ENCODE measurements around the gene MOK.

The MOK gene

DNA sequence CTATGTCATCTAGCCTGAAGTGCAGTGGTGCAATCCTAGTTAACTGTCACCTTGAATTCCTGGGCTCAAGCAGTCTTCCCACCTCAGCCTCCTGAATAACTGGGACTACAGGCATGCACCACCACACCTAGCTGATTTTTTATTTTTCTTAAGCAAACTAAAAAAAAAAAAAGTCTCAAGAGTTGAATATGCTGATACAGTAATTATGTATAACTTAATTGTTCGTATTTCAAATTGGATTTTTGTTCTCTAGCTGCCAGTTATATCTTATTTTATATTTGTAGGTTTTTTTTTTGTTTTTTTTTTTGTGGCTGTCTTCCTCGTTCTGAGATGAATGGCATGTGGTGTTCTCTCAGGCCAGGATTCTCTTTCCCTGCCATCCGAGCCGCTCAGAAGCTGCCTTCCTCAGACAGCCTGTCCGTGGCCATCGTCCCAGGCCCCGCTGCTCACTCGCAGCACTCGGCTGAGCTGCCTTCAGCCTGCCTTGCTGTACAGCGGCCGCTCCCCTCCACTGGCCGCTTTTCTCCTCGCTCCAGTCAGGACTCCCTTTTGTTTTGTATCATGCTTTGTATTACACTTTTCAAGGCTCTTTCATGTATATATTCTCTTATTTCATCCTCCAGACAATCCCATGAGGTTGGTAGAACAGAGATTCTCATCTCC, 112.0 kb downstream of the MOK start:
- TF ChIP-seq JUND (IDR thresholded peaks at IDR 0.05; ENCODE audit: low read depth): no peak
- no peak for DNase-seq (ENCODE audit: low read depth in 1 of 2, low spot score in 1 of 2)
- in situ Hi-C loops (cut with HindIII; ENCODE audit: low pct_unique_long_range_greater_than_20kb, low sequenced_read_pairs): no loop called here

DNA sequence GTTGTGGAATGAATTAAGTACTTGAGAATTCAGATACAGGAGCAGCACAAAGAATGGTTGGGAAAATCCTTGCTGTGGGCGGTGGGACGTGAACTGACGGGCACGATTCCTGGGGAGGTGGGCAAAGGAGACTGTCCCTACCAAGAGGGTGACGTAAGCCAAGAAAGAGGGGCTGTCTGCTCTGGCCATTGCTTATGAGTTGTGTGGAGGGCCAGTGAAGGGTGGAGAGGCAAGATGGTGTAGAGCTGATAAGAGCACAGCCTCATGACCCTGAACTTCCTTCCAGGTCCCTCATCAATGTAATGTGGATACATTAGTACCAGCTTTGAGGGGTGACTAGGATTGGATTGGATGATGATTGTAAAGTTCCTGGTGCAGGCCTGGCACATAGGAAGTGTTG, 115.1 kb downstream of the MOK start:
- no peak for DNase-seq (ENCODE audit: low read depth in 1 of 2, low spot score in 1 of 2)
- TF ChIP-seq JUND (IDR thresholded peaks at IDR 0.05; ENCODE audit: low read depth): no peak
- in situ Hi-C loops (cut with HindIII; ENCODE audit: low pct_unique_long_range_greater_than_20kb, low sequenced_read_pairs): no loop called here

DNA sequence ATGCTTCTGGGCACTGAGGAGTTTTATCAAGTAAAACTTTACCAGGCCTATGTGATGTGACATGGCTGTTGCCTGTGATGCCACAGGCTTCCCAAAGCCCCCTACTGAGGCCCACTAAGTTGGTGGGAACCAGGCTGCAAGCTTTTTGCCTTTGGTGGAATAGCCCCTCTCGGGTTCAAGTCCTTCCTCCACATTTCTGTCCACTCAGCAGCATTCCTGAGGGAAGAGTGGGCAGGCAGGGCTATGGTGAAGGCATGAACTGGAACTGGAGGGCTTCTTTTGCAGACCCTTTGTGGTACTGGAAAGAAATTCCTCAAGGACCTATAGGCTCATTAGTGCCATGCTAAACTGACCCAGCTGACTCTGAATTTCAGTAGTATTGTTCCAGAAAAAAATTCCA, 116.8 kb downstream of the MOK start:
- no peak for TF ChIP-seq JUND (IDR thresholded peaks at IDR 0.05; ENCODE audit: low read depth)
- no peak for DNase-seq (ENCODE audit: low read depth in 1 of 2, low spot score in 1 of 2)
- in situ Hi-C loops (cut with HindIII; ENCODE audit: low pct_unique_long_range_greater_than_20kb, low sequenced_read_pairs): no loop called here

DNA sequence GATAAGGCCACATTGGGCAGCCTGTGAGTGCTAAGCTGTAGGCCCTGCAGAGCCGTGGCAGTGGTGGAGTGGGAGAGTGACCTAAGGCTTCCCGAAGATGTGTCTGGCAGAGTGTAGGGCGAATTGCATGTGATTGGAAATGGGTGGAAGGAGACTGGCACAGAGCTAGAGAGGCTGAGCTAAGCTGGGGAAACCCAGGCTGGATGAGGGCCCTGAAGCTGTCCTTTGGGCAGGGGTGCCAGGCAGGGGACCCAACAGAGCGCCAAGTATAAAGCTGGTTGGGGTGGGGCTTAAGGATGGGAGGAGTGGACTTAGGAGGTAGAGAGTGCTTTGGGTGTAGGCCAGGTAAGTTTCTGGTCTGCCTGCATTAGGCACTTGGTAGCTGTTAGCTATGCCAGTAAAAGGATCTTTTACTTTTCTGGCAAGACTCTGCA, 117.4 kb downstream of the MOK start:
- peak; percentile 26 to 44 for DNase-seq (ENCODE audit: low read depth in 1 of 2, low spot score in 1 of 2)
- in situ Hi-C loops (cut with HindIII; ENCODE audit: low pct_unique_long_range_greater_than_20kb, low sequenced_read_pairs): no loop called here
- TF ChIP-seq JUND (IDR thresholded peaks at IDR 0.05; ENCODE audit: low read depth): no peak

DNA sequence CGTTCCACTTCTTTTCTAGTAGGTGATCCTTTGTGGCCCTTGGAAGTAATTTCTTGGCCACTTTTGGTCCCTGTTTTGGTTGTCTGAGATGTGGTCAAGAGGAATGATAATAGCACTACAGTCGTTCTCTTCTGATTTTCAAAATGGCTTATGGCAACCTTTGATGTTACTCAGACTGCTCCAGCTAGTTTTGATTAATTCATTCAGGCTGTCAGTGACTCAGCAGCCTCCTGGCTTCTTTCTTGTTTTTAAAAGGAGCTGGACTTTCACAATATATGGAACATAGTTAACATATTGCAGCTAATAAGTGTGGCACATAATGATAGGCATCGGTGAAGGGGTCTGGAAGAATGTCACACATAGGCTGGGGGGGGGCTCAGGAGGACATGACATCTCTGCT, 117.9 kb downstream of the MOK start:
- in situ Hi-C loops (cut with HindIII; ENCODE audit: low pct_unique_long_range_greater_than_20kb, low sequenced_read_pairs): no loop called here
- no peak for TF ChIP-seq JUND (IDR thresholded peaks at IDR 0.05; ENCODE audit: low read depth)
- DNase-seq (ENCODE audit: low read depth in 1 of 2, low spot score in 1 of 2): no peak

DNA sequence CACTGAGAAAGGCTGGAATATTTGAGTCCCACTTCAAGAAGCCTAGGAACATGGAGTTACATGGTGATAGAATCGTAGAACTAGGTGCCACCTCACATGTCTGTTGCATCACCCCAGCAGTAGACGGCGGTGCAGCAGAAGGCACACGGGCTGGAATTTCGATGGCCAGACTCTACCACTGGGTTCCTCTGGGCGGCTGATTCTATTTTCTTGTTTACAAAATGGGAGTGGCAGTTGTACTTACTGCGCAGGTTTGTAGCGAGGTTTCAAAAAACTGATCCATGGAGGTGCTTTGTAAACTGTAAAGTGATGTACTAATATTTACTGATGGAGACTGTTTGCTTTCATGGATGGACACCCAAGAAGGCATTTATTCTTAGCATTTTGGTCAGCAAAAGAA, 119.6 kb downstream of the MOK start:
- TF ChIP-seq JUND (IDR thresholded peaks at IDR 0.05; ENCODE audit: low read depth): no peak
- peak; percentile 60 to 83 for DNase-seq (ENCODE audit: low read depth in 1 of 2, low spot score in 1 of 2)
- in situ Hi-C loops (cut with HindIII; ENCODE audit: low pct_unique_long_range_greater_than_20kb, low sequenced_read_pairs): no loop called here

DNA sequence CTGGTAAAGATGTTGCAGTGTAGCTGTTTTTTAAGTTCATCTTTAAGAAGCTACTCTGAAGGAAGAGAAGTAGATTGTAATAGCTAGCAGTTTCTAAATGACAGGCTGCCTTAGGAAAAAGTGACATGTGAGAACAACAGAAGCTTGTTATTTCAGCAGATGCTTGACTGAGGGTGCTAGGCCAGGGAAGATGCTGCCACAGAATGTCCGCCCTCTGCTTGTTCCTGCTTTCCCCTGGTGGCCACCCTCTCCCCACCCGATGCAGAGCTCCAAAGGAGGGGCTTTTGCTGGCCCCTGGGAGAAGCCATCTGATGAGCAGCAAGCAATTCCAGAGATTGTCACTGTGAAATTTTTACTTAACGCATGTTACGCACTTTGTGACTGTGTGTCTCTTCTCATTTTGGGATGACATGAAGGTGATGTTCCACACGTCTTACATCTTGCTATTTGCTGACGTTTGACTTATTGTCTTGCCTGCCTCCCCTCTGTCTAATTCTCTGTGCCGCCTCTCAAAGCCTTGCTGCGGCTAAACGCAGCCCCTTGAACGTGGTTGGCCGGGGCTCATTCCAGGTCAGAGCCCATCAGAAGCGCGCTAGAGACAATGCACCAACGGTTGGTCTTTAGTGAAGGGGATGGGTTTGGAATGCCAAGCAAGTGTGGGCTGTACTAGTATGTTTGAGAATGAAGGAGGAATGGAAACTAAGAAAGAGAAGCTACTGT, 120.5 kb downstream of the MOK start:
- DNase-seq (ENCODE audit: low read depth in 1 of 2, low spot score in 1 of 2): no peak
- TF ChIP-seq JUND (IDR thresholded peaks at IDR 0.05; ENCODE audit: low read depth): no peak
- in situ Hi-C loops (cut with HindIII; ENCODE audit: low pct_unique_long_range_greater_than_20kb, low sequenced_read_pairs): no loop called here

DNA sequence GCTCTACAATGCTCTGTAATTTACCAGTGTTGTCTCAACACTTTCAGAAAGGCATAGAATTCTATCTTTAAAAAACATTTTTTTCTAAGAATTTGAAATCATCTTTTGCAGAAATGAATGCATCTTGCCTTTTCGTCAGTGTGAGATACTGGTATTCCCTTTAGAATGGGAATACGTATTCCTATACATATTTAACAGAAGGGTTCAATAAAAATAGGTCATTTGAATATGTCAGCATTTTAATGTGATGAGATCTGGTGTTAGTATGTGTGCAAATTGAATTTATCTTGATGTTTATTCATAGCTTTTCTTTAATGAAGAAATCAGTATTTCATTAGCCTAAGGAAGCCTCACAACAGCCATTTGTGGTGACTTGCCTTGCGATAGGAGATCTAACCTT, 121.1 kb downstream of the MOK start:
- DNase-seq (ENCODE audit: low read depth in 1 of 2, low spot score in 1 of 2): no peak
- in situ Hi-C loops (cut with HindIII; ENCODE audit: low pct_unique_long_range_greater_than_20kb, low sequenced_read_pairs): no loop called here
- no peak for TF ChIP-seq JUND (IDR thresholded peaks at IDR 0.05; ENCODE audit: low read depth)

DNA sequence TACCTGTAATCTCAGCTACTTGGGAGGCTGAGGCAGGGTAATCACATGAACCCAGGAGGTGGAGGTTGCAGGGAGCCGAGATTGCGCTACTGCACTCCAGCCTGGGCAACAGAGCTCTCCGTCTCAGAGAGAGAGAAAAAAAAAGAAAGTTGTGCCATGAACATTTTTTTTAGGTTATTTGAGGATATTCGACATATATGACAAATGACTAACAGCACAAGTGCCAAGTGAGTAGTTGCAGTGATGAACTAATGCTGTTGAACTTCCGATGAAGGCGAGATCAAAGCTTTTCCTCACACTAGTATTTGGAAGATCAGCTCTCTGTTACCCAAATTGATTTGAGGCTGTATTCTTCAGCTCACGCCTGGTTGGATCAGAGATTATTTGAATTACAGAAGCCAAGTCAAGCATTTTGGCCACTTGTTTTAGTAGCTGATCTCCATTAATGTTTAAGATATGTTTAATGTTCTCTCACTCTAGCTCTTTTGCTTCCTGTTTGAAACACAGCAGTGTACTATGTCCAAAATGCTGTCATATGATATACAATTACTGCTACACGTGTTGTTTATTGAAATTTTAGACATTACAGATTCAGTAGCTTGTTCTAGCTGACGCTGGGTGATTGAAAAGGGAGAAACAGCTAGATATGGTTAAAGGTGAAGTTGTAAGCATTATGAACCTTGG, 121.9 kb downstream of the MOK start:
- in situ Hi-C loops (cut with HindIII; ENCODE audit: low pct_unique_long_range_greater_than_20kb, low sequenced_read_pairs): no loop called here

DNA sequence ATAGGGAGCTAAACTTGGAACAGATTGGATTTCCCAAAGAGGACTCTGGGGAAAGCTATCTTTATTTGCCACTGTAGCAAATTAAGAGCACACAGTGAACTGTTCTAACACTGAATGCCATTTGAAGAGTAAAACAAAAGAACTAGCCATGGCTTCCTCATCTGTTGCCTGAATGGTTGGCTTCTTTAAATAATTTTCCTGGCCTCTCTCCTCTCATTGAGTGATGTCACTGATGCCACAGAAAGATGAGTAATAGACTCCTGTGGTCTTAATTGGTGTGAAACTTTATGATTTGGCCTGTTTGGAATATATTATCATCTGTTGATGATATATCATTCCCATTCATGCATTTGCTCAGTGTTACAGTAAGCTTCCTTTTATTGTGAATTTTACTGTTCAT, 122.8 kb downstream of the MOK start:
- in situ Hi-C loops (cut with HindIII; ENCODE audit: low pct_unique_long_range_greater_than_20kb, low sequenced_read_pairs): no loop called here
- no peak for DNase-seq (ENCODE audit: low read depth in 1 of 2, low spot score in 1 of 2)
- TF ChIP-seq JUND (IDR thresholded peaks at IDR 0.05; ENCODE audit: low read depth): no peak

More for the DNA sequence above, 121.9 kb downstream of the MOK start:
- no peak for TF ChIP-seq JUND (IDR thresholded peaks at IDR 0.05; ENCODE audit: low read depth)
- no peak for DNase-seq (ENCODE audit: low read depth in 1 of 2, low spot score in 1 of 2)

DNA sequence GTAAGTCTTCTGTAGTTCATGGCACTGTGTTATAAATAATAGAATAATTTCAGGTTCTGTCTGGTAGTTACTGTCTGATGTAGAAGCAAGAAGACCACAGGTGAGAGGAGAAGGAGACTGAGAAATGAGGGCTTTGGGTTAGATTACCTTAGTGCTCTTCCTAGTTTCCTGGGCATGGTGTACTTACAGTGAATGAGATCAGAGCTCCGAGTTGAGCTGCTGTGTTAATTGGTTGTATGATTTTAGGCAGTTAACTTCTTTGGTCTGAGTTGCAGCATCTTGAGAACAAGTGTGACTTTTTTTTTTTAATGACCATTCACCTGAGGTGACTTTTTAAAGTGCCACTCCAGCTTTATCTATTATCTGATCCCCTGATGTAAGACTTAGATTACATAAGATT, 123.8 kb downstream of the MOK start:
- in situ Hi-C loops (cut with HindIII; ENCODE audit: low pct_unique_long_range_greater_than_20kb, low sequenced_read_pairs): no loop called here
- DNase-seq (ENCODE audit: low read depth in 1 of 2, low spot score in 1 of 2): no peak
- no peak for TF ChIP-seq JUND (IDR thresholded peaks at IDR 0.05; ENCODE audit: low read depth)

DNA sequence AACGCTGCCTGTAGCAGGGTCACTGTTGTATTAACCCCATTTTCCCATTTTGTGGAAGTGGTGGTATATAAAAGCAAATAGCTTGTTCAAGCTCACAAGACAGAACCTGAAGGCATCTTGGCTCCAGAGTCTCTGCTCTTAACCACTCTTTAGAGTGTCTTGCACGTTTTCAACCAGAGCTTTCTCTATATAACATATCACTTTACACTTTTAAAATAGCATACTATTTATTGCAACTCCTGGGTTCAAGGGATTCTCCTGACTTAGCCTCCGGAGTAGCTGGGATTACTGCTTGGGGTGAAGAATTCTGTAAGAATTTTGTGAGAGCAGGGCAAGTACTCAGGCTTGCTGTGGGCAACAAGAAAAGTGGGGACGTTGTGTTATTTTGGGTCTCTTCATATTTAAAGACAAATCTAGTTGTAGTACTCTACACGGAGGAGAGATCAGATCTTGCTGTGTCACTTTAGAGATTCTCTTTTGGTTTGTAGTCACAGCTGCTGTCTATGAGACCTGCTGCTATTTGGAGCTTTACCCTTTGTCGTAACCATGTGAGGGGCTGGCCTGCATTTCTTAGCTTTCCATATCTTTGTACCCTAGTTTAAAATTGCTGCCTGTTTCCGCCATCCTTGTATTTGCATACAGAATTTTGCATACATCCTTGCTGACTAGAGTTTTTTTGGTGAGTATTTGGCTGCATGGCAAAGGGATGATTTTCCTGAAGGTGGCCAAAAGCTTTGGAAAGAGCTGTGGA, 124.5 kb downstream of the MOK start:
- in situ Hi-C loops (cut with HindIII; ENCODE audit: low pct_unique_long_range_greater_than_20kb, low sequenced_read_pairs): no loop called here
- TF ChIP-seq JUND (IDR thresholded peaks at IDR 0.05; ENCODE audit: low read depth): no peak
- DNase-seq (ENCODE audit: low read depth in 1 of 2, low spot score in 1 of 2): no peak
